Mesenteric fat pad (tissue), 1 donor: ENCODE results near the gene HIF3A. TPM values are rescaled to one million over a fixed set of nuclear protein-coding genes. Genes with fewer than 3 reads are reported as not detected.
A peak's percentile ranks its signal among the peaks of the same experiment; 100 is the strongest.

ENCODE experiments used
- DNase-seq: peaks from one replicate; pipeline ENCODE4 v3.0.0-alpha.2; 2020; ENCODE audit warnings: low spot score
- total RNA-seq: library from RNA; stranded (reverse); fragmentation: NEBNext Ultra II Directional; extraction: Animal tissue kit (Norgen Biotek cat#: 25700); gene quantifications from one replicate; pipeline ENCODE4 v1.2.1, GENCODE V29; 2021
- donor health status: DM: yes; HTN: yes; CAD: no.

The HIF3A gene
- total RNA-seq, 1 donor from 2014 or later = 27.4 TPM

DNA sequence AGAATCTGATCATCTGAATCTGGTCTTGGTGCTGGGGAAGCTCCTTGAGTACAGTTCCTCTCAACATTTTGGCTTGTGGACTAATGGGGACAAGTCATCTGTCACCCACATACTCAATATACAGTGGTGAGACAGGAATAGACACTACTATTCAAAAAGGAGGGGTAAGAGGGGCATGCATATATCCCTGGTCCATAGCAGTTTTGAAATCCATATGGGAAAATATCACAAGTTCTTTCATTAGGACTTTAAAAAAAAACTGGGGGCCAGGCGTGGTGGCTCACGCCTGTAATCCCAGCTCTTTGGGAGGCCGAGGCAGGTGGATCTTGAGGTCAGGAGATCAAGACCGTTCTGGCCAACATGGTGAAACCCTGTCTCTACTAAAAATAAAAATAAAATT is 29.8 kb downstream of the HIF3A start:
- no peak for DNase-seq

DNA sequence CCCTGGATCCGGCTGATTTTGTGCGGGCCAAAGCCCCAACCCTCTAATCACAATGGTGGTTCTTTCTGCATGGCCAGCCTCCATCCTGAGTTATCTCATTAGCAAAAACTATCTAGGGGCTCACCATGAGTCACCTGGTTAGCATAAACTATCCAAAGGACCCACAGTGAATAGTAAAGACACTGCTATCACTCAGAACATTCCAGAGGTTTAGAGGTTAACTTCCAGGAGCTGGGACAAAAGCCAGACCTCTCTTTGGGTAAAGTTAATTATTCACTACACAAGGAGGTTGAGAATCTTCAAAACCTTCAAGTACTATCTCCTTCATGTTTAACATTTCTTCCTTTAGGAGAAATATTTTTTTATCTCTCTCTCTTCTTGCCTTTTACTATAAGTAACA is 31.2 kb downstream of the HIF3A start:
- DNase-seq = no peak

DNA sequence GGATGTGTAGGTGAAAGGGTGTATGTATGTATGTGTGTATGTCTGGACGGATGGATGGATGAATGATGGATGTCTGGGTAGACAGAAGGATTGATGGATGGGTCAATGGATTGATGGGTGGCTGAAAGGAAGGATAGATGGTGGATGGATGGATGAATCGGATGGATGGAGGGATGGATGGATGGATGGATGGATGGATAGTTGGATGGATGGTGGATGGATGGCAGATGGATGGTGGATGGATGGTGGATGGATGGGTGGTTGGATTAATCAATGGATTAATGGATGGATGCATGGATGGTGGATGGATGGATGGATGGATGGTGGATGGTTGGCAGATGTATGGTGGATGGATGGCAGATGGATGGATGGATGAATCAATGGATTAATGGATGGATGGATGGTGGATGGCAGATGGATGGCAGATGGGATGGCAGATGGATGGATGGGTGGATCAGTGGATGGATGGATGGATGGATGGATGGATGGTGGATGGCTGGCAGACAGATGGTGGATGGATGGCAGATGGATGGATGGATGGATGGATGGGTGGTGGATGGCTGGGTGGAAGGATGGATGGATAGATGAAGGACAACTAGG is 33.6 kb downstream of the HIF3A start:
- DNase-seq = no peak

DNA sequence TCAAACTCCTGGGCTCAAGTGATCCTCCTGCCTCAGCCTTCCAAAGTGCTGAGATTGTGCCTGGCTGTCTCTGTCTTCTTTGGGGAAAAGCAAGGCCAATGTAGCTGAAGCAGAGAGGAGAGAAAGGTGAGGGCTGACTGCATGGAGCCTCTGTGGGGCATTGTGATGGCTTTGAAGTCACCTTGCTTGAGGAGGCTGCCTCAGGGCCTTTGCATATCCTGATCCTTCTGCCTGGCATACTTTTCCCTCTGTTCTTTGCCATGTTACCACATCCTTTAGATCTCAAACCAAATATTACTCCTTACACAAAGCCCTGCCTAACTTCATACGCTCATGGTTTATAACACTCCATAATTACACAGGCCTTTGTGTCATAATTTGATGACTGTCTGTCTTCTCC is 40.6 kb downstream of the HIF3A start:
- no peak for DNase-seq

DNA sequence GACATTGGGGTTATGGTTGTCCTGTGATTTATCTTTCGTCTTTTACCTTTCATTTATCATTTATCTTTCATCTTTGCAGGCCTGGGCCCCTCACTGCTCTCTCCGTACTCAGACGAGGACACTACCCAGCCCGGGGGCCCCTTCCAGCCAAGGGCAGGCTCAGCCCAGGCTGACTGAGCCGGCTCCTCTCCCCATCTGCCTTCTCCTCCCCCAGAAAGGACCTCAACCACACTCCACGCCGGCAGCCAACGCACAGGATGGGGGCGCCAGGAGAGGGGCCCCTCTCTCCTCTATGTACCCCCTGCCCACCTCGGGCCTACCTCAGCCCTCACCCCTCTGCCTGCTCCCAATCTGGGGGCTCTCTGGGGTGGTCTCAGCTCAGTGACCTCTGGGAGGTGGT is 42.6 kb downstream of the HIF3A start:
- DNase-seq = no peak

DNA sequence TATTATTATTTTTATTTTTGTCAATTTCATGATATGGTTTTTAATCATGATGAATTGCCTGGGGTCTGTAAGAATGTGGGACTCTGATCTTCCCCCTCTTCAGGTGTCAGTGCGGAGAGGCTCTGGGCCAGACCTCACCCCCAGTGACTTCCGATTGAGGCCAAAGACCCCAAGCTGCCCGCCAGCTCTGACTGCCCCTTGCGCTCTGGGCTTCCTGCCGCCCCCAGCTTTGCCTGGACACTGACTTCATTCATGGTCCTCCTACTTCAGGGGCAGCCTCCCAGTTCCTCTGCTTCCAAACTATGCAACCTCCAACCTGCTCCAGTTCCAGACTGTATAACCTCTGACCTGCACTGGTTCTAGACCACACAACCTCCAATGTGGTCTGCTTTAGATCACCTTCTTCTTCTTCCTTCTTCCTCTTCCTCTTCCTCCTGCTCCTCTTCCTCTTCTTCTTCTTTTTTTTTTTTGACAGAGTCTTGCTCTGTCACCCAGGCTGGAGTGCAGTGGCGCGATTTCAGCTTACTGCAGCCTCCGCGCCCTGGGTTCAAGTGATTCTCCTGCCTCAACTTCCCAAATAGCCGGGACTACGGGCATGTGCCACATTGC is 43.3 kb downstream of the HIF3A start:
- no peak for DNase-seq

DNA sequence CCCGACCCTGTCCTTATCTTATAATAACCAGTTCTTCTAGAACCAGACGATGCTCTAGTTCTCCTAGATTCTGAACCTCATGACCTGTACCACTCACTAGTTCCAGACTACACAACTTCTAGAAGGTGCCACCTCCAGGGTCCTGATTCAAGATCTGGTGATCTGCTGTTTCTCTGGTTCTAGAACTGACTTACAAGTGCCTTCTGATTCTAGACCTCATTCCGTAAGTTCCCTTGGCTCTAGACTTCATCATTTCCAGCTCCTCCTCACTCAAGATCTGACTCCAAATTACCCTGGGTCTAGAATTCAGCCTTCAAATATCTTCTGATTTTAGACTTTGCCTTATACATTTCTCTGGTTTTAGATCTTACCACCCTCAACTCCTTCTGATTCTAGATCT is 45.1 kb downstream of the HIF3A start:
- no peak for DNase-seq

DNA sequence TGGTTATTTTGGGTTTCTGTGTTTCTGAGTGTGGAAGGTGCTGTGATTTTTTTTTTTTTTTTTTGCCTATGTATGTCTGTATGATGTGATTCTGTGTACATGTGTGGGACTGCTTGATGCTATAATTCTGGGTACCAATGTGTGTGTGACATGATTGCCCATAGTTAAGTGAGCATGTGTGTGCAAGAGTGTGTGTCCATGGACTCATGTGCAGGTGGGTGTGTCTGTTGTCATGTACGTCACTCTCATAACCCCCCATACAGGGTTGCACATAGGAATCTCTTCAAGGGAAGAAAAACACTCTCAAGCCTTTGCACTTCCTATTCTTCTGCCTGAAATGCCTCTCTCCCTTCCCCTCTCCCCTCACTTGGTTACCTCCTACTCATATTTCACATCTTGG is 47.5 kb downstream of the HIF3A start:
- DNase-seq = no peak

DNA sequence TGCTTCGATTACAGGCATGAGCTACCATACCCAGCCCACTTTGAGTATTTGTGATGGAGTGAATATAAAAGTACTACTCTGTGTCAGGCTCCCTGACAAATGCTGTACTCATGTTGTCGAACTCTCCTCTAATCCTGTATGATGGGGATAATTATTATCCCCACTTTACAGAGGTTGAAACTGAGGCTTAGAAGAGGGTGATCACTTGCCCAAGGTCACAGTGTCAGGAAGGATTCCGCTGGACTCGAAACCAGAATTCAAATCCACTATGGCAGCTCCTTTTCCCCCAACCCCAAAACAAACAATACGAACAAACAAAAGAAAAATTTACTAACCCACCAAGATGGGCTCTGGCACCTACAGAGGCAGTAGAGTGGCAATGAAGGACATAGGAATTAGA is 48.3 kb downstream of the HIF3A start:
- DNase-seq = no peak

DNA sequence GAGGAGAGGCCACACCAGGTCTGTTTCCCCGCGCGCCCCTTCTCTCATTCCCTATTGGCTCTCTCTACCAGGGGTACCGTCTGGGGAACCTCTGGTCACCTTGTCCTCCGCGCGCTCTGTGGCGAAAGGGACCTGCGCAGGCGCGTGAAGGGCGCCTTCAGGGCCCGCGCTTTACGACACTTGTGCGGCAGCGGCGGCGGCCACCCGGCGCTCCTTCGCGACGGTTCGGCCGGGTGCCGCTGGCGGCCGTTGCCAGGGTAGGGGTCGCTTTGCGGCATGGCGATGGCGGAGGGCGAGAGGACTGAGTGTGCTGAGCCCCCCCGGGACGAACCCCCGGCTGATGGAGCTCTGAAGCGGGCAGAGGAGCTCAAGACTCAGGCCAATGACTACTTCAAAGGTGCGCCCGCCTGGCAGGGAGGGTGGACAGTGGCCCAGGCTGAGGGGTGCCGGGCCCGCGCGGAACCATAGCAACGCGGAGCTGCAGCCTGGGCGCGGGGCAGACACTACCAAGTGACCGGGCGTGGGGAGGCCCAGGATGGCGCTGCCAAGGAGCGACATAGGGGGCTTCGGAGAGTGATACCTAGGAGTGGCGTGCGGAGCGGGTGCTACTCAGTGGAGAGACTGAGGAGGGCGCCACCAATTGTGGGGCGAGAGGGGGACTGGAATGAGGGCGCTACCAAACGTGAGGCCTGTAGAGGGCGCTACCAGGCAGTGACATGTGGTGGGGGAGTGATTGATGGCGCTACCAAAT is 50.2 kb downstream of the HIF3A start, which contains the start of gene PPP5C:
TSS of gene PPP5C (plus strand) at position 267 of the 751 bp plus-strand sequence. CDS start at position 277, 10 bp downstream.
- peak; percentile 96 for DNase-seq

DNA sequence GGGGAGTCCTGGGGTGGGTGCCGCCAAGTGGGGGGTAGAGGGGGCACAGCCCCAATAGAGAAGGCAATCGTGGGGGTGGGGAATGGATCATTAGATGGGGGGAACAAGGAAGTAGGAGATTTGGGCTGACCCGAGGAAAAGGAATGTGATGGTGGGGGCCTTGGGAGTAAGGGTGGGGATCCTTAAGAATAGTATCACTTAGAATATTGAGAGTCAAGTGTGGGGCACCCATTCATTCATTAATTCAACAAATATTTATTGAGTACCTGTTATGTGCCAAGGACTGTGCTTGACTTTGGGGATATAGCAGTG is 50.7 kb downstream of the HIF3A start:
- DNase-seq = no peak

DNA sequence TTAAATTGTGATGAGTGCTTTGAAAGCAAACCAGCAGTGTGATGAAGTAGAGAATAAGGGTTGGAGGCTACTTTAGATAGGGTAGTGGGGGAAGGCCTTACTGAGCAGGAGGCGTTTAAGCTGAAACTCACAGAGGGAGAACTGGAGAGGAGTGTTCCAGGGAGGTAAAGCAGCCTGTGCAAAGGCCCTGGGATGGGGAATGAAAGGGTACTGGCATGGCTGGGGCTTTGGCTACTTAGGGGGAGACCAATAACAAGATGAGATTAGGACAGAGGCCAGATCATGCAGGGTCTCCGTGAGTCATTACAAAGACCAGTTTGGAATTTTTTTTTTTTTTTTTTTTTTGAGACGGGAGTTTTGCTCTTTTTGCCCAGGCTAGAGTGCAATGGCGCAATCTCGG is 51.1 kb downstream of the HIF3A start:
- DNase-seq = no peak

DNA sequence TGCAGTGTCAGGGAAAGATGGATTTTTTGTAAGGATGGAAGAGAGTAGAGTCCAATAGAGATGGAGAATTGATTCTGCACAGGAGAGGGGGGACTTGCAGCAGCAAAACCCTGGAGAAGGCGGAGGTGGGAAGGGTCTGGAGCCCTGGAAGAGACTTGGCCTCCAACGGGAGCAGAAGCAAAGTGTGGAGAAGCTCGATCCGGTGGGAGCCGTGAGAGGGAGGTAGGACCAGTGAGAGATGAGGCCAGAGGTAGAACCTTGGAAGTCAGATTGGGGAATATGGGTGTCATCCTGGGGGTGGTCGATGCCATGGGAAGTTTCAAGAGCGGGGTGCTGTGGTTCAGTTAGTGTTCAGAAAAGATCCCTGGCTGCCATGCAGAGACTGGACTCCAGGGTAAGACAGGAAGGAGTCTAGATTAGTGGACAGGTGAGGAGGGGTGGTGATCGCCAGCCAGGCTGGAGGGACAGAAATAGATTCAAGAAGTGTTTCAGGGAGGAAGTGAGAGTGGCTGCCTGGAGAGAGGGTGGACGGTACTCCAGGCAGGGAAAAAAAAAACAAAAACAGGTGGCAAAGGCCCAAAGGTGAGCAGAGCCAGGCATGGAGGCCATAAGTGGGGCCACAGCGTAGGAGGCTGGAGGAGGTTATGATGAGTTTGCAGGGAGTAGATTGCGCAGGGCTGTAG is 52.6 kb downstream of the HIF3A start:
- no peak for DNase-seq

DNA sequence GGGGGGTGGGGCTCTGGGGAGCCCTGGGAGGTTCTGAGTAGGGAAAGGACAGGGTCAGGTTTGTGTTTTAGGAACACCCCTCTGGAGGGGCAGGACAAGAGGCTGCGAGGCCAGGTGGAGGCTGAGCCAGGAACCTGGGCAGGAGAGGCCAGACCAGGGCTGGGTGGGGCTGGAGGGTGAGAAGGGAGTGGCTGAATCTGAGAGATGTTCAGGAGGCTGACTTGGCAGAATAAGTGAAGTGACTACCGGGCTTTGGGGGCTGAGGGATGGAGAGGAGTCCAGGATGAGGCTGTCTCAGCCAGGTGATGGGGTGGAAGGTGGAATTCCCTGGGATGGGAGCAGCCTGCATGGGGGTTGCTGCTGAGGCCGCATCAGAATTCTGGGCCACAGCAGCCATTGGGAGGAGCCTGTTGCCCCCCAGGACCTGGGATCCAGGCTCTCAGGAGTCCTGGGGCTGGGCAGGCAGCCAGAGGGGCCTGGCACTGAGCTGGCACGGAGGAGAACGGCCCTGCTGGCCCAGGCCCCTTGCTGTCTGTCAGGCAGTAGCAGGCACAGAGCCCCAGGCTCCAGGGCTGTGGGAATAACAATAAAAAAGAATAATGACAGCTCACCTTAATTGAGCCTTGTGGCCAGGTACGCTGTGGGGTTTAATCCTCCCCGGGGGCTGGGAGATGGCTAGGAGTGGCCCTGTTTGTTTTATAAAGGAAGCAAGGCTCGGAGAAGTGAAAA is 53.4 kb downstream of the HIF3A start:
- no peak for DNase-seq

DNA sequence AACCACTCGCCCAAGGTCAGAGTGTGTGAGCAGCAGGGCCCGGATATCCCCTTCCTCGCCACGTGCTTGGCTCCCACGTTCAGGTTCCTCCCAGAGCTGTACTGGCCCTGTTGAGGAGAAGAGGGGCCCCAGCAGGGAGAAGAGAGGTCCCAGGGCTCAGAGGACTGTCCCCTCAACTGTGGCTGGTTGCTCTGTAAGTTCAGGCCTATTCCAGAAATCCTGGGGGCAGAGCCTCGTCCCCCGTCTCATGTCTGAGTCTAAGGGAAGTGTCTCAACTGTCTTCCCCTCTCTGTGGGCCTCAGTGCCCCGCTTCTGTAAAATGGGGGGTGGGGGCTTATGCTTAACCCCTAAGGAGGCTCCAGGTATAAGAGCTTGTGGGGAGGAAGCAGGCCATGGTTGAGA is 53.9 kb downstream of the HIF3A start:
- no peak for DNase-seq

DNA sequence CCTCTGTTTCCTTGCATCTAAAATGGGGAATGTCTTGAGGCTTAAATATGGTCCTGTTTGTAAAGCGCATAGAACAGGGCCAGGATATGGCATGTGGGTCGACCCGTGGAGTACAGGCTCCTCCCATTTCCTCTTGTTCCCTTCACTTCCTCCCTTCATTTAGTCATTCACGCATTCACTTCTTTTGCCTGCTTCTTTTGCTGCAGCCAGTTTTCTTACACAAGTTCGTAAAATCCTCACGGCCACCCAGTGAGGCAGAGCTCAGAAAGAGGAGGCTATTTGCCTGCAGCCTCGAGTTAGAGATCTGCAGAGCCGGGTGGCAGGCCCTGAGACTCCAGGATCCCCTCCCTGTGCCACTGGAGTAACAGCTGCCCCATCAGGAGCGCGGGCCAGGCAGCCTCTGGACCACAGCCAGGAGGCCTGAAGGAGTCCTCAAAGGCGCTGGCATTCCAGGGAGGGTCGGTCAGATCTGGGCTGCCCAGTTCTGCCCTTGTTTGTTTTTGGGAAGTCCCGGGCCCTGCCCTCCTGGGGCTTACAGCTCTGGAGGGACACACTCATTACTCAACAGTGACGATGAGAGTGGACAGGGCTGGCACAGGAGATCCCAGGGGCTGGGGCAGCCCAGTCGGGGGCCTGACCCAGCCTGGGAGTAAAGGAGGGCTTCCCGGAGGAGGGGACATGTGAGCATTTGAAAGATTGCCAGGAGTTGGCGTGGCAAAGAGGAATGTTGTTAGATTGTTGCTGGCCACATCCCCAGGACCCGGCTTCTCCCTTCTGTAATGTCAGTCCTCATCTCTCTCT is 54.6 kb downstream of the HIF3A start:
- DNase-seq = no peak

DNA sequence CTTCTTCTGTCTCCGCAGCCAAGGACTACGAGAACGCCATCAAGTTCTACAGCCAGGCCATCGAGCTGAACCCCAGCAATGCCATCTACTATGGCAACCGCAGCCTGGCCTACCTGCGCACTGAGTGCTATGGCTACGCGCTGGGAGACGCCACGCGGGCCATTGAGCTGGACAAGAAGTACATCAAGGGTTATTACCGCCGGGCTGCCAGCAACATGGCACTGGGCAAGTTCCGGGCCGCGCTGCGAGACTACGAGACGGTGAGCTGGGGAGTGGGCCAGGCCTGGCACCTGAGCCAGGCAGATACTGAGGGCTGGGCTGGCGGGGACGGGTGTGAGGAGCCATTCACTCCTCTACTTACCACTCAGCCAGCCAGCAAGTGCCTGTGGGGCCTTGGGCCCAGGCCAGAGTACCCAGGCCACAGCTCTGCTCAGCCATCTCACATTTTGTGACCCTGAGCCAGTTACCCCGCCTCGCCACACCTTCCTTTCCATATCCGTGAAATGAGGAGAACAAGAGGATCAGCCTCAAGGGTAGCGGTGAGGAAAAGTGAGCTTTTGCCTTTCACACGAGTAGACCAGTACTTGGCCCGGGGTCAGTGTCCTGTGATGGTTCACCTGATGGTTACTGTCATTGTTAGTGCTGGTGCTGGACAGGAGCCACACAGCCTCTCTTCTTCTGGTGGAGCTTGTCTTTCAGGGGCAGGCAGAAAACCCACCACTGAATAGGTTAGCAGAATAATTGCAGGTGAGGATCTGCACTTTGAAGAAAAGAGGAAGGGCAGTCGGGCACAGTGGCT is 57.1 kb downstream of the HIF3A start:
- DNase-seq = no peak

DNA sequence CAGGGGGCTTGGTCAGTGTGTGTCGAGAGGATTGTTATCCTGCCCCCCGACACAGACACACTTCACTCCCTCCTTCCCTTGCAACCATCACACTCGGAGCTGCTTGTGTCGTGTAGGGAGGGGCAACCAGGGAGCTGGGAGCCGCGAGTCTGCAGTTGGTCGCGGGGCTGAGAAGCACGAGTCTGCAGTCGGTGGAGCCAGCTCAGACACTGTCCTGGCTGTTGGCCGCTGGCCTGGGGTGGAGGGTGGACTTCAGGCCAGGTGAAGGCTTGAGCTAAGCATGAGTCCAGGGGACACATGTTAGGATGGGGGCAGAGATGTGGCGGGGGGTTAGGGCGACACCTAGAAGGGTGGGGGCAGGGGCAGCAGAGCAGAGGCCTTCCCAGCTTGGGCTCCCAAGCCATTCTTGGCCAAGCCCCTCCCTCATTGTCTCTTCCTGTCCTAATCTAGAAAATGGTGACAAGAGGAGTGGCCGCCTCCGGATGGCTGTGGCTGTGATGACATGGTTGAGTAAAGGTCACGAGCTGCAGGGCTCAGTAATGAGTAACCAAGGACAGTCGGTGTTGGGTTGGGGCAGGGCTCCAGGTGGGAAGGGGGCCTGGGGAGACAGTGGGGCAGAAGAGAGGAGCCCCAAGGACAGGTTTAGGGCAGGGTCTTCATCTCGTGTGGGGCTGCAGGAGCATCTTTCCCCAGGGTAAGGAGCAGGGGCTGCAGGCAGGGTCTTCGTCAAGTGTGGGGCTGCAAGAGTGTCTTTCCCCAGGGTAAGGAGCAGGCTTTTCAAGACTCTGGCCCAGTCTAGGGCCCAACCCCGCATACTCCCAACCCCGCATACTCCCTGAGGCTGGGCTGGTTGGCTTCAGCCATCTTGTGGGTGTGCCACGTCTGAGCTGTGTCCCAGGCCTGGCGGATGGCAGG is 58.6 kb downstream of the HIF3A start:
- no peak for DNase-seq
